Sigmoid colon (tissue), 4 donors: Measurements from ENCODE around the gene GALNT18.

Source experiments
- CTCF ChIP-seq, 4 experiments: fragments of 450-650 bp in 3 of 4; fragments of 200-600 bp in 1 of 4; IDR thresholded peaks; one replicate each; pipeline ENCODE4 v1.5.1; 2016 to 2019; ENCODE audit warnings: antibody characterized with exemption in 4 of 4, mild to moderate bottlenecking in 3 of 4, moderate library complexity in 2 of 4
- EP300 ChIP-seq, 4 donors: sonication (generic); formaldehyde crosslinking; IDR thresholded peaks; one replicate each; pipeline ENCODE4 v1.6.1; 2017; ENCODE audit warnings: antibody characterized with exemption in 4 of 4
- POLR2A ChIP-seq, 2 donors: fragments of 450-650 bp; IDR thresholded peaks; one replicate each; pipeline ENCODE4 v1.6.1; 2016; ENCODE audit warnings: antibody characterized with exemption in 2 of 2, mild to moderate bottlenecking in 2 of 2, moderate library complexity in 2 of 2
- POLR2AphosphoS5 ChIP-seq, 4 donors: sonication (generic); formaldehyde crosslinking; IDR thresholded peaks; one replicate each; pipeline ENCODE4 v1.6.1; 2017; ENCODE audit warnings: antibody characterized with exemption in 4 of 4

GRCh38 chr11:11574373-11575287, 47.2 kb downstream of the GALNT18 start:
- TF ChIP-seq CTCF (IDR thresholded peaks at IDR 0.05), result no peak
- TF ChIP-seq POLR2AphosphoS5 (IDR thresholded peaks at IDR 0.05), result peak in 1 of 4 donors; percentile 23
- no peak for TF ChIP-seq POLR2A (IDR thresholded peaks at IDR 0.05)
- TF ChIP-seq EP300 (IDR thresholded peaks at IDR 0.05), result no peak
